Activated naive CD8-positive, alpha-beta T cell (primary cell): Measurements from ENCODE around the gene ADGRF1.

ENCODE experiments used
- H3K27ac Mint-ChIP-seq: one replicate; pipeline ENCODE4 v1.8.0; 2021; ENCODE audit warnings: mixed read lengths
- H3K27me3 Mint-ChIP-seq: one replicate; pipeline ENCODE4 v1.8.0; 2021; ENCODE audit warnings: mixed read lengths
- H3K36me3 Mint-ChIP-seq: one replicate; pipeline ENCODE4 v1.8.0; 2021; ENCODE audit warnings: mixed read lengths
- H3K4me1 Mint-ChIP-seq: one replicate; pipeline ENCODE4 v1.8.0; 2021; ENCODE audit warnings: low read depth, mixed read lengths
- H3K4me3 Mint-ChIP-seq: one replicate; pipeline ENCODE4 v1.8.0; 2021; ENCODE audit warnings: mild to moderate bottlenecking, mixed read lengths
- H3K9me3 Mint-ChIP-seq: one replicate; pipeline ENCODE4 v1.8.0; 2021; ENCODE audit warnings: low read depth, mixed read lengths

The ADGRF1 gene

GRCh38 chr6:47044397-47044796 is 2.3 kb upstream of the ADGRF1 start:
- H3K27ac Mint-ChIP-seq: no peak overlapping the region
- no peak overlapping the region for H3K4me3 Mint-ChIP-seq
- H3K9me3 Mint-ChIP-seq: no peaks in the 10 kb centered on the region
- peaks cover 8% of the 10 kb centered on the region for H3K27me3 Mint-ChIP-seq
- no peaks in the 10 kb centered on the region for H3K36me3 Mint-ChIP-seq
- no peaks in the 10 kb centered on the region for H3K4me1 Mint-ChIP-seq

DNA sequence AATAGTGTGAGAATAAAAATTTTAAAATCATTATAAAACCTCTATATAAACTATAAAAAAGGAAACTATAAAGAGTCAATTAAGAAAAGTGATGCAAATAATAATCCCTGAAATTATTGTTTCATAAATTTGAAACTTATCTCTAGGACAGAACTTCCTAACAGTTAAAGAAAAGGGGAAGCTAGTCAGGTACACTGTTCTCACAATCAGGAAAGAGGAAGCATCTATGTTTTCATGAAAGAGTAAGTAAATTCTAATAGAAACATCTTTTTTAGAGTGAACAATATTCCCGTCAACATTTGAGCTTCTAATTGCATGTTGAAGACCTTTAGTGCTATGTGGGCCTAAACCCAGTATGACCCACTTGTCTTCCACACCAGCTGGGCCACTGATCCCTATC is 1.2 kb upstream of the ADGRF1 start:
- Mint-ChIP-seq H3K36me3 (no peaks in the 10 kb centered on the region), H3K27me3 (peaks cover 9% of the 10 kb centered on the region), H3K4me3 (no peak overlapping the region), H3K9me3 (no peaks in the 10 kb centered on the region), H3K27ac (no peak overlapping the region), H3K4me1 (no peaks in the 10 kb centered on the region)

- Mint-ChIP-seq H3K9me3 (no peaks in the 10 kb centered on the region), H3K4me1 (no peaks in the 10 kb centered on the region), H3K27ac (no peak overlapping the region), H3K36me3 (no peaks in the 10 kb centered on the region), H3K27me3 (peaks cover 6% of the 10 kb centered on the region), H3K4me3 (no peak overlapping the region)
Measured at GRCh38 chr6:47041741-47042140, 391 bp downstream of the ADGRF1 start.

DNA sequence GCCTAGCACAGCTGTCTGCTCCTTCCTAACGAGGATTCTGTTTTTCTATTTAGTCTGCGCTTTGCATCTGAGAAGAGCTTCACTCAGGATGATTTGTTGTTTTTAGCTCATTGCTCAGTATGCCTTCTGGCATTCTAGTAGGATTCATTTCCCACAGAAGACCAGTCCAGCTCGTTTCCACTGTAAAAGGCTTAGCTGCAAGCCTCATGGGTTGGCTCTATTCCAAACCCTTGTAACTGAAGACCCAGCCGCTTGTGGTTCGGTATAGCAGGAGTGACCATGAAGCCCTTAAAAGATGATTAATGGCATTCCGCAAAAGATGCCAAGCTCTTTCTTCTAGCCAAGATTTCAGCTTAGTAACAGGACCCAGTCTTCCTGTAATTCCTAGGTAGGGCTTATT is 7.2 kb downstream of the ADGRF1 start:
- no peak overlapping the region for H3K4me3 Mint-ChIP-seq
- H3K36me3 Mint-ChIP-seq: no peaks in the 10 kb centered on the region
- H3K27me3 Mint-ChIP-seq: peaks cover 13% of the 10 kb centered on the region
- H3K4me1 Mint-ChIP-seq: no peaks in the 10 kb centered on the region
- H3K9me3 Mint-ChIP-seq: no peaks in the 10 kb centered on the region
- no peak overlapping the region for H3K27ac Mint-ChIP-seq

DNA sequence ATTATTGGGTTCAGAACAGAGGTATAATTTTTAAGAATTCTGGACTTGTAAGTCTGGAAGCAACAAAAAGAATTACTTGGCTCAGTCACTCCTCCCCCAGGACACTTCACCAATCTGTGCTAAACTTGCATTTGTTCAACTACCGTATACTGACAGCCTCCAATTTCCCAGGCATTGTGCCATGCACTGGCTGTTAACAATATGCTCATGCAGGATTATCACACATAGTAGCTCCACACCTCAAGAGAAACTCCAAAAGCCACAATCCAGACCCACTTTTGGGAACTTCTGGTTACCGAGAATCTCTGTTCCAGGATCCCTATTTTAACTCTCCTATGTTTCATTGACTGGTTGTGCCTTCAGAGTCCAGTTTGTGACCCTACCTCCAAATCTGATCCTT is 7.7 kb downstream of the ADGRF1 start:
- Mint-ChIP-seq H3K4me1 (no peaks in the 10 kb centered on the region), H3K27ac (no peak overlapping the region), H3K4me3 (no peak overlapping the region), H3K36me3 (no peaks in the 10 kb centered on the region), H3K9me3 (no peaks in the 10 kb centered on the region), H3K27me3 (peaks cover 13% of the 10 kb centered on the region)

GRCh38 chr6:47032974-47033765 is 9.0 kb downstream of the ADGRF1 start:
- Mint-ChIP-seq H3K9me3 (no peaks in the 10 kb centered on the region), H3K27ac (no peak overlapping the region), H3K36me3 (no peaks in the 10 kb centered on the region), H3K27me3 (peaks cover 10% of the 10 kb centered on the region), H3K4me3 (no peak overlapping the region), H3K4me1 (no peaks in the 10 kb centered on the region)

GRCh38 chr6:47031656-47032055 is 10.5 kb downstream of the ADGRF1 start:
- no peak overlapping the region for H3K4me3 Mint-ChIP-seq
- H3K36me3 Mint-ChIP-seq: no peaks in the 10 kb centered on the region
- H3K27ac Mint-ChIP-seq: no peak overlapping the region
- H3K27me3 Mint-ChIP-seq: peaks cover 10% of the 10 kb centered on the region
- H3K4me1 Mint-ChIP-seq: no peaks in the 10 kb centered on the region
- H3K9me3 Mint-ChIP-seq: no peaks in the 10 kb centered on the region

- Mint-ChIP-seq H3K27me3 (peaks cover 9% of the 10 kb centered on the region), H3K27ac (no peak overlapping the region), H3K4me1 (no peaks in the 10 kb centered on the region), H3K36me3 (no peaks in the 10 kb centered on the region), H3K4me3 (no peak overlapping the region), H3K9me3 (no peaks in the 10 kb centered on the region)
Measured at GRCh38 chr6:47029865-47030561, 12.1 kb downstream of the ADGRF1 start.

GRCh38 chr6:47028835-47029360 is 13.2 kb downstream of the ADGRF1 start:
- H3K36me3 Mint-ChIP-seq: no peaks in the 10 kb centered on the region
- no peak overlapping the region for H3K27ac Mint-ChIP-seq
- no peak overlapping the region for H3K4me3 Mint-ChIP-seq
- peaks cover 6% of the 10 kb centered on the region for H3K27me3 Mint-ChIP-seq
- no peaks in the 10 kb centered on the region for H3K4me1 Mint-ChIP-seq
- no peaks in the 10 kb centered on the region for H3K9me3 Mint-ChIP-seq

DNA sequence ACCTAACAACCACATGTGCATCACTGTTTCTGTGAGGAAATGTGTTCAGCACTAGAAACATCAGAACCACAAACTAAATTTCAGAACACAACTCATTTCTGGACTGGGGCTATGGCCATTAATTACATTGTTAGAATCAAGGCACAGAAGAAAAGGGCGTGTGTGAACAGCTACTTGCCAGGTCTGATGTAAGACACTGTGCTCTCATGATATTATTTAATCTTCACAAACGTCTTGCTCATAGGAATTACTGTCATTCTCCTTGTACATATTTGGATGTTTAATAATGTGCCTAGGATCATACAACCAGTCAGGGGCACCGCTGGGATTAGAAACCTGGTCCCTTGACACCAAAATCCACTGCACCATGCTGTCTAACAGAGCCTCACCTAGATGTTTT is 14.8 kb downstream of the ADGRF1 start:
- Mint-ChIP-seq H3K4me1 (no peaks in the 10 kb centered on the region), H3K4me3 (no peak overlapping the region), H3K27me3 (no peaks in the 10 kb centered on the region), H3K36me3 (no peaks in the 10 kb centered on the region), H3K9me3 (no peaks in the 10 kb centered on the region), H3K27ac (no peak overlapping the region)

DNA sequence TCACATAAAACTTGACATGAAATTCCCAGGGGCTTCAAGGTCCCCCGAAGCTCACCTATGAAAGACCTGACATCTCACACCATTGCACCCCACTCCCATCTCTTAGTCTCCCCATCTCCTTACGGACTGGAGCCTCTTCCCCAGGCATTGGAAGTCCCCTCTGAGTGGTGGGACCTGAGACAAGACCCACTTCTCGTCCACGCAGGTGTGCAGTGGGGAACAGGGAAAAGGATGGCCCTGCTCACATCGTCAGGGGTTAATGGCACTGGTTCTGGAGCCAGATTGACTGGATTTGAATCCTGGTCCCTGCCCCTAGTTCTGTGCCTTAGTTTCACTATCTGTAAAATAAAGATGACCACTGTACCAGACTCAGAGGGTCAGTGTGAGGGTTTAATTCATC is 15.5 kb downstream of the ADGRF1 start:
- H3K36me3 Mint-ChIP-seq: no peaks in the 10 kb centered on the region
- H3K4me1 Mint-ChIP-seq: no peaks in the 10 kb centered on the region
- no peak overlapping the region for H3K4me3 Mint-ChIP-seq
- no peak overlapping the region for H3K27ac Mint-ChIP-seq
- H3K27me3 Mint-ChIP-seq: no peaks in the 10 kb centered on the region
- no peaks in the 10 kb centered on the region for H3K9me3 Mint-ChIP-seq

GRCh38 chr6:47023573-47023972 is 18.6 kb downstream of the ADGRF1 start:
- Mint-ChIP-seq H3K27ac (no peak overlapping the region), H3K9me3 (no peaks in the 10 kb centered on the region), H3K27me3 (no peaks in the 10 kb centered on the region), H3K4me1 (no peaks in the 10 kb centered on the region), H3K4me3 (no peak overlapping the region), H3K36me3 (no peaks in the 10 kb centered on the region)

DNA sequence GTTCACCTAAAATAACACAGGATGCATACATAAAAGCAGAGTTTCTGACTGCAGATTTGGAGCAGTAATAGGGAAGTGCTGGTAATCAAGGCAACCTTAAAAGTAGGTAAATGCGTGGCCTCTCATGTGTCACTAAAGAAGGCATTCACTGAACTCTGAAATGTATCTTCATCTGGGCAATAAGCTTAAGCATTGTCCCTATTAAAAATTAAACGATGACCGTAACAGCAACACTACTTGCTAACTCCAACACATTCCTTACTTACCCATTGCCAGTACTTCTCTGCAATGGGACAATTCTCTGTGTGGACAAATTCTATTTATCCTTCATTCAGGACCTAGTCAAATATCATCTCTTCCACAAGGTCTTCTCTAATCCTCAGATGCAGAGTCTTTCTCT is 19.9 kb downstream of the ADGRF1 start:
- Mint-ChIP-seq H3K4me3 (no peak overlapping the region), H3K27ac (no peak overlapping the region), H3K27me3 (peaks cover 2% of the 10 kb centered on the region), H3K9me3 (no peaks in the 10 kb centered on the region), H3K36me3 (no peaks in the 10 kb centered on the region), H3K4me1 (no peaks in the 10 kb centered on the region)

GRCh38 chr6:47019941-47020340 is 22.2 kb downstream of the ADGRF1 start:
- Mint-ChIP-seq H3K36me3 (no peaks in the 10 kb centered on the region), H3K27ac (no peak overlapping the region)

GRCh38 chr6:47016909-47017308 is 25.2 kb downstream of the ADGRF1 start:
- H3K27ac Mint-ChIP-seq: no peak overlapping the region
- no peaks in the 10 kb centered on the region for H3K36me3 Mint-ChIP-seq
- H3K9me3 Mint-ChIP-seq: no peaks in the 10 kb centered on the region
- H3K4me3 Mint-ChIP-seq: no peak overlapping the region
- H3K4me1 Mint-ChIP-seq: no peaks in the 10 kb centered on the region
- peaks cover 4% of the 10 kb centered on the region for H3K27me3 Mint-ChIP-seq

More at GRCh38 chr6:47019941-47020340, 22.2 kb downstream of the ADGRF1 start:
- Mint-ChIP-seq H3K27me3 (peaks cover 4% of the 10 kb centered on the region), H3K4me3 (no peak overlapping the region), H3K4me1 (no peaks in the 10 kb centered on the region), H3K9me3 (no peaks in the 10 kb centered on the region)
